ENCODE data around the gene EPHB2. TPM values are rescaled to one million over a fixed set of nuclear protein-coding genes. Genes with fewer than 3 reads are reported as not detected.

The EPHB2 gene
- total and polyA plus RNA-seq, 2 of the 13 experiments (the other 11 are each of a cell fraction or from before 2014, with no cell fraction given): 0.03 to 0.11 TPM

DNA sequence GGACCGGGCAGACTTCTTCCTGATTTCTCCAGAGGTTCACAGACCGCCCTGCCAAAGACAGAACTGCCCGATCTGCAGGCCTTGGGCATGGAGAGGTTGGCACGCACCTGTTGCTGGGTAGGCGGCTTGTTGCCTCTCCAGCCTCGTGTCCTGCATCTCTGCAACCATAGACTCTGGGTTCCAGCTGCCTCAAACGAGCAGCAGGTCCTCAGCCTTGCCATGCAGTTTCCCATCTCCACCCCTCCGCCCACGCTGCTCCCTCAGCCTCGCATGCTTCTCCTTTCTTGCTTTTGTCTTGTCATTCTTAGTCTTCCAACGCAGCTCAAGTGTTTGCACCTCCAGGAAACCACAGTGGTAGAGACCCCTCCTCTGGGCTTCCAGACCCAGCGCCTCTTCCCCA is 135.8 kb downstream of the EPHB2 start:
- Histone ChIP-seq H2AFZ (ENCODE audit: low read length) (no peak overlapping the region), H3K4me2 (ENCODE audit: low read depth, low read length) (no peak overlapping the region), H3K79me2 (ENCODE audit: insufficient read depth, low read length) (no peaks in the 10 kb centered on the region), H3K9me3 (ENCODE audit: low read length) (no peaks in the 10 kb centered on the region), H3K4me1 (ENCODE audit: insufficient read depth, low read length) (no peaks in the 10 kb centered on the region), H4K20me1 (ENCODE audit: insufficient read depth, low read length) (0 out of 2 replicates have a peak, but pooled peaks cover 4% of the 10 kb centered on the region), H3K9ac (ENCODE audit: insufficient read depth, low read depth, low read length) (no peak overlapping the region), H3K27ac (ENCODE audit: extremely low read length, insufficient read depth, low read length) (no peak overlapping the region), H3K27me3 (ENCODE audit: control insufficient read depth in 1 of 2, insufficient read depth in 2 of 2, low read length in 2 of 2) (peaks cover 0 to 44% of the 10 kb centered on the region in 2 experiments; a peak in 3 of 5 replicates), H3K36me3 (replicated peaks in 1 of 2; ENCODE audit: control insufficient read depth in 1 of 2, insufficient read depth in 2 of 2, low read length in 2 of 2) (no peaks in the 10 kb centered on the region), H3K4me3 (replicated peaks in 1 of 3; ENCODE audit: insufficient read depth in 1 of 3, low read depth in 2 of 3, low read length in 3 of 3) (no peak overlapping the region)
- TF ChIP-seq ZSCAN29 (CRISPR knock-in tag; conservative IDR thresholded peaks at IDR 0.05) (no peak), ATF7-NPFF (CRISPR knock-in tag; IDR thresholded peaks at IDR 0.05; ENCODE audit: low read depth) (no peak), SP1 (IDR thresholded peaks at IDR 0.05) (no peak), SP1 (CRISPR knock-in tag; IDR thresholded peaks at IDR 0.05) (no peak), AHR (CRISPR knock-in tag; IDR thresholded peaks at IDR 0.05) (no peak), ZNF878 (CRISPR knock-in tag; IDR thresholded peaks at IDR 0.05) (no peak), ZNF550 (CRISPR knock-in tag; IDR thresholded peaks at IDR 0.05; ENCODE audit: borderline replicate concordance) (no peak), ZNF441 (CRISPR knock-in tag; IDR thresholded peaks at IDR 0.05; ENCODE audit: borderline replicate concordance) (no peak), ZNF777 (CRISPR knock-in tag; IDR thresholded peaks at IDR 0.05) (no peak)
- ATAC-seq: no peak
- no peak for DNase-seq (ENCODE audit: low spot score)
- POLR2A ChIA-PET: no interaction called here
- BruUV-seq (replicated peaks): no TSS peak
- 31% methylated on average over 12 of the region's 12 CpGs for WGBS (ENCODE audit: low lambda C conversion rate)
- in situ Hi-C loops (cut with HindIII; ENCODE audit: extremely low pct_ligation_motif_present, low pct_unique_long_range_greater_than_20kb): no loop called here
- intact Hi-C loops (cut with micrococcal nuclease; ENCODE audit: unreplicated experiment): no loop called here
- CTCF ChIA-PET (ENCODE audit: low intra/inter-chr PET ratio, low total read pairs): no interaction called here
- FAIRE-seq: no peak

DNA sequence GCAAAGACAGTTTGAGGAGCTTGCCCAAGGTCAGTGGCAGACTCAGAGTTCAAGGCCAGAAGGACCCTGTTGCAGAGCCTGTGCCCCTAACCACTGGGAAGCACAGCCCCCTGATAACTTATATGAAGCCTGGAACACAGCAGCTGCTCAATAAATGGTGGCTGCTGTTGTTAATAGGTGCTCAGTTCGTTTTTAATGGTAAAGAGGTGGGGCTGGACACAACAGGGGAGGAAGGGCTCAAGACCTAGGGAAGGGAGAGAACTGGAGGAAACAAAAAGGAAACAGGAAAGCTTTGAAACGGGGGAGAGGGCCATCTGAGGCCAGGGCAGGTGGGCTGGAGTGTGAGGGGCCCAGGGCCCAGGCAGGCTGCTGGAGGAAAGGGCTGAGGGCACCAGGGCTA is 136.6 kb downstream of the EPHB2 start:
- no peak for FAIRE-seq
- CTCF ChIA-PET (ENCODE audit: low intra/inter-chr PET ratio, low total read pairs): no interaction called here
- TF ChIP-seq ZSCAN9 (CRISPR knock-in tag; IDR thresholded peaks at IDR 0.05; ENCODE audit: borderline replicate concordance) (no peak), PITX1 (CRISPR knock-in tag; IDR thresholded peaks at IDR 0.05) (no peak), ZNF672 (CRISPR knock-in tag; IDR thresholded peaks at IDR 0.05) (no peak), SMAD3 (CRISPR knock-in tag; IDR thresholded peaks at IDR 0.05) (no peak), NAIF1 (CRISPR knock-in tag; IDR thresholded peaks at IDR 0.05; ENCODE audit: borderline replicate concordance) (no peak), ZNF382 (CRISPR knock-in tag; IDR thresholded peaks at IDR 0.05; ENCODE audit: borderline replicate concordance) (no peak), TOE1 (CRISPR knock-in tag; IDR thresholded peaks at IDR 0.05) (no peak)
- TF ChIP-seq, protein P1, sequence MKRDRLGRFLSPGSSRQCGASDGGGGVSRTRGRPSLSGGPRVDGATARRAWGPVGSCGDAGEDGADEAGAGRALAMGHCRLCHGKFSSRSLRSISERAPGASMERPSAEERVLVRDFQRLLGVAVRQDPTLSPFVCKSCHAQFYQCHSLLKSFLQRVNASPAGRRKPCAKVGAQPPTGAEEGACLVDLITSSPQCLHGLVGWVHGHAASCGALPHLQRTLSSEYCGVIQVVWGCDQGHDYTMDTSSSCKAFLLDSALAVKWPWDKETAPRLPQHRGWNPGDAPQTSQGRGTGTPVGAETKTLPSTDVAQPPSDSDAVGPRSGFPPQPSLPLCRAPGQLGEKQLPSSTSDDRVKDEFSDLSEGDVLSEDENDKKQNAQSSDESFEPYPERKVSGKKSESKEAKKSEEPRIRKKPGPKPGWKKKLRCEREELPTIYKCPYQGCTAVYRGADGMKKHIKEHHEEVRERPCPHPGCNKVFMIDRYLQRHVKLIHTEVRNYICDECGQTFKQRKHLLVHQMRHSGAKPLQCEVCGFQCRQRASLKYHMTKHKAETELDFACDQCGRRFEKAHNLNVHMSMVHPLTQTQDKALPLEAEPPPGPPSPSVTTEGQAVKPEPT (CRISPR knock-in tag; IDR thresholded peaks at IDR 0.05; ENCODE audit: low read depth): no peak
- TF ChIP-seq, protein P2, sequence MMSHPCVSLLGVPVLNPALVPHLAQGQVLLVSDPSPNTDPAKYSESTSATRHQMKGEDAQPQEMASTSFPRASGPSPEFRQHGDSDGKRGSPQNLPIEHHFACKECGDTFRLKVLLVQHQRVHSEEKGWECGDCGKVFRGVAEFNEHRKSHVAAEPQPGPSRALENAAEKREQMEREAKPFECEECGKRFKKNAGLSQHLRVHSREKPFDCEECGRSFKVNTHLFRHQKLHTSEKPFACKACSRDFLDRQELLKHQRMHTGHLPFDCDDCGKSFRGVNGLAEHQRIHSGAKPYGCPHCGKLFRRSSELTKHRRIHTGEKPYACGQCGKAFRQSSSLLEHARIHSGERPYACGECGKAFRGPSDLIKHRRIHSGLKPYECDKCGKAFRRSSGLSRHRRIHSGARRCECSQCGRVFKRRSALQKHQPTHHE (CRISPR knock-in tag; IDR thresholded peaks at IDR 0.05; ENCODE audit: borderline replicate concordance): no peak

More for the DNA sequence above, 136.6 kb downstream of the EPHB2 start:
- H3K27me3 ChIP-seq (ENCODE audit: control insufficient read depth in 1 of 2, insufficient read depth in 2 of 2, low read length in 2 of 2): peaks cover 0 to 52% of the 10 kb centered on the region in 2 experiments; a peak in 3 of 5 replicates
- BruUV-seq (replicated peaks): no TSS peak
- DNase-seq (ENCODE audit: low spot score) (no peak), ATAC-seq (no peak)
- no peak overlapping the region for H3K27ac ChIP-seq (ENCODE audit: extremely low read length, insufficient read depth, low read length)
- H2AFZ ChIP-seq (ENCODE audit: low read length): no peak overlapping the region
- no peak overlapping the region for H3K4me3 ChIP-seq (replicated peaks in 1 of 3; ENCODE audit: insufficient read depth in 1 of 3, low read depth in 2 of 3, low read length in 3 of 3)
- intact Hi-C loops (cut with micrococcal nuclease; ENCODE audit: unreplicated experiment): no loop called here
- no peak overlapping the region for H3K9ac ChIP-seq (ENCODE audit: insufficient read depth, low read depth, low read length)
- in situ Hi-C loops (cut with HindIII; ENCODE audit: extremely low pct_ligation_motif_present, low pct_unique_long_range_greater_than_20kb): no loop called here
- no peaks in the 10 kb centered on the region for H3K36me3 ChIP-seq (replicated peaks in 1 of 2; ENCODE audit: control insufficient read depth in 1 of 2, insufficient read depth in 2 of 2, low read length in 2 of 2)
- H3K79me2 ChIP-seq (ENCODE audit: insufficient read depth, low read length): no peaks in the 10 kb centered on the region
- no peaks in the 10 kb centered on the region for H3K9me3 ChIP-seq (ENCODE audit: low read length)
- POLR2A ChIA-PET: no interaction called here
- 0% methylated on average over 2 of the region's 2 CpGs for WGBS (ENCODE audit: low lambda C conversion rate)
- no peaks in the 10 kb centered on the region for H3K4me1 ChIP-seq (ENCODE audit: insufficient read depth, low read length)
- 0 out of 2 replicates have a peak, but pooled peaks cover 4% of the 10 kb centered on the region for H4K20me1 ChIP-seq (ENCODE audit: insufficient read depth, low read length)
- H3K4me2 ChIP-seq (ENCODE audit: low read depth, low read length): no peak overlapping the region

Data from HepG2 (cell line).